ENCODE results near the gene SUSD4. TPM values are rescaled to one million over a fixed set of nuclear protein-coding genes. Genes with fewer than 3 reads are reported as not detected.

The SUSD4 gene
- total and polyA plus RNA-seq, 9 donors = 23.0 to 80.5 (median 36.6) TPM

DNA sequence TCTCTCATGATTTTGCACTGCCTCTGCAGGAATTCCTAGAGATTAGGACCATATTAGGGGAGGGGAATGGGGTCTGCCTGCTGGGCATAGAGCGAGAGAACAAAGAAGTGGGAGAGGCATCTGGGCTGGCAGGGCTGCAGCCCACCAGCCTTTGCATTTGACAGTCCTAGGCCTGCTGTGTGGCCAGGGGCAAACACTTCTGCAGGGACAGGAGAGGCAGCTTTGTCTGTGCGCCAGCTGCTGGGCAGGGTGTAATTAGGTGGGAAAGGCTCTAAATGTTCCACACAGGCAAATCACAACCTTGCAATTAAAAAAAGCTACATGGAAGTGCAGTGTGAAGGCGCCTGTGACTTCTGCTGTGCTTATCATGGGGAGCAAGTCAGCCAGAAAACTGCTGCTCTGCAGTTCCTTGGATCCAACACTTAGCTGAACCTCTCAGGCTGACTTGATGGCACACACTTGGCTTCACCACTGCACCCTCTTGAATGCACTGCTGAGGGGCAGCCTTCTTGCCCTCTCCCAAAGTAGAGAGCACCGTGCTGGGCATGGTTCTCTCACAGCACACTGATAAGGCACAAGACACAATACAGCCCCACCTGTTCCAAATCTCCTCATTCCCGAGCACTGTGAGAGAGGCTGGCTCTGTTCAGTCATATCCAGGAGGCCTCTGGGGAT is 147.3 kb downstream of the SUSD4 start:
- 71 to 80% (median 73%) methylated on average over 5 of the region's 5 CpGs for WGBS, 3 donors
- Histone ChIP-seq H3K27me3 (no peaks in the 10 kb centered on the region), H3K4me1 (ENCODE audit: insufficient read depth) (peaks cover 1% of the 10 kb centered on the region), H3K9me3 (no peaks in the 10 kb centered on the region), H3K36me3 (no peaks in the 10 kb centered on the region), H3K4me3 (no peak overlapping the region), H3K27ac (no peak overlapping the region)
- no peak for DNase-seq
- TF ChIP-seq POLR2A (IDR thresholded peaks at IDR 0.05) = no peak
- TF ChIP-seq EP300 (IDR thresholded peaks at IDR 0.05) = no peak
- TF ChIP-seq CTCF (IDR thresholded peaks at IDR 0.05) = no peak
- intact Hi-C loops (cut with DNase I) = no loop called here

GRCh38 chr1:223216074-223216473 is 147.9 kb downstream of the SUSD4 start:
- TF ChIP-seq POLR2A (IDR thresholded peaks at IDR 0.05) (no peak), EP300 (IDR thresholded peaks at IDR 0.05) (no peak), CTCF (IDR thresholded peaks at IDR 0.05) (no peak)
- no peaks in the 10 kb centered on the region for H3K36me3 ChIP-seq
- 89 to 93% (median 90%) methylated on average over 6 of the region's 6 CpGs for WGBS, 3 donors
- H3K4me3 ChIP-seq = no peak overlapping the region
- intact Hi-C loops (cut with DNase I) = no loop called here
- no peaks in the 10 kb centered on the region for H3K27me3 ChIP-seq
- H3K27ac ChIP-seq = no peak overlapping the region
- H3K4me1 ChIP-seq (ENCODE audit: insufficient read depth) = peaks cover 2% of the 10 kb centered on the region
- H3K9me3 ChIP-seq = no peaks in the 10 kb centered on the region
- DNase-seq = no peak

DNA sequence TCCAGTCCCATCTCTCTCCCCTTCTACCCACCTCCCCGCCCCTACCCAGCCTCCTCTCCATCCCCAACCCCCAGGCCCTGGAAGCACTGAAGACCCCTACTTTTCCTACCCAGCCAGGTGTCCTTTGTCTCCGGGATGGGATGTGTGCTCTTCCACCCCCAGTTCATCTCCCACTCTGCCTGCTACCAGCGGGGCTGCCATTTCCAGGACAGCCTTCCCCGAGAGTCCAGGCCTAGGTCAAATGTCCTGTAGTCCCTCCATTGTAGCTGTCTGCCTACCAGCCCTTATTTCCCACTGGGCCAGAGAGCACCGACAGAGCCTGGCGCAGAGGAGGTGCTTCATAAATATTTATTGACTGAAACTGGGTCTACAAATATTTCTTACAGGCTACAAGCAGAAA is 148.9 kb downstream of the SUSD4 start:
- H3K4me1 ChIP-seq (ENCODE audit: insufficient read depth) = peaks cover 2% of the 10 kb centered on the region
- no peaks in the 10 kb centered on the region for H3K36me3 ChIP-seq
- TF ChIP-seq CTCF (IDR thresholded peaks at IDR 0.05) (no peak), POLR2A (IDR thresholded peaks at IDR 0.05) (no peak), EP300 (IDR thresholded peaks at IDR 0.05) (no peak)
- intact Hi-C loops (cut with DNase I) = no loop called here
- no peaks in the 10 kb centered on the region for H3K27me3 ChIP-seq
- DNase-seq = no peak
- 95 to 97% (median 95%) methylated on average over 6 of the region's 6 CpGs for WGBS, 3 donors
- H3K4me3 ChIP-seq = no peak overlapping the region
- no peak overlapping the region for H3K27ac ChIP-seq
- no peaks in the 10 kb centered on the region for H3K9me3 ChIP-seq

DNA sequence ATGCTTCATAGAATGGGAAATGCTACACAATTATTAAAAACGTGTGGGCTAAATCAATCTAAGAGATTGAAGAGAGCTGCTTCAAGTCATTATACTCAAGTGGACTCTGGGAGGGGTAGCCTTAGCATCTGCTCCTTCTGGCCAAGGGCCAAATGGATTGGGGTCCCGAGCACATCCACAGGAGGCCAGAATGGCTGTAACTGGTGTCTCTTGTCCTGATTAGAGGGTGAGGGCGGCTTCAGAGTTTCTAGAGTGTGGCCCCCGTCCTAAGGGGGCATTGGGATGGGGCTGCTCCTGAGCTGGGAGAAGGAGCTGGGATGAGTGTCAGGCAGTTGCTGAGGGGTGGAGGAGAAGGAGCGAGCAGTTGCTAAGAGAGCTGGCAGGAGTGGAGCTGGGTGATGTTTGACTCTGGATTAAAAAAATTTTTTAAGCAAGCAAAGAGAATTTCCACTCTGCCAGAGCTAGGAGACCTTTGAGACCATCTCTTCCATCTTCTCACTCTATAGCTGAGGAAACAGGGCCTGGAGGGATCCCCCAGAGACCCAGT is 149.6 kb downstream of the SUSD4 start:
- TF ChIP-seq CTCF (IDR thresholded peaks at IDR 0.05) = no peak
- TF ChIP-seq EP300 (IDR thresholded peaks at IDR 0.05) = no peak
- TF ChIP-seq POLR2A (IDR thresholded peaks at IDR 0.05) = no peak
- intact Hi-C loops (cut with DNase I) = no loop called here
- no peak for DNase-seq
- WGBS, 3 donors = 71 to 77% (median 76%) methylated on average over 5 of the region's 5 CpGs
- no peaks in the 10 kb centered on the region for H3K27me3 ChIP-seq
- H3K4me3 ChIP-seq = no peak overlapping the region
- peaks cover 2% of the 10 kb centered on the region for H3K4me1 ChIP-seq (ENCODE audit: insufficient read depth)
- H3K36me3 ChIP-seq = no peaks in the 10 kb centered on the region
- no peaks in the 10 kb centered on the region for H3K9me3 ChIP-seq
- no peak overlapping the region for H3K27ac ChIP-seq
